GM21526 (cell line): ENCODE measurements around the gene SLC25A19.
A peak's percentile ranks its signal among the peaks of the same experiment; 100 is the strongest.
"Not testable (repeated sequence)": the region's sequence is repeated elsewhere in the genome, so short reads cannot be mapped to it uniquely, and the experiment has no call there.

Experiments used
- ATAC-seq: cut with Tn5 transposase; IDR thresholded peaks from one replicate; pipeline ENCODE4 v1.9.1; 2021; ENCODE audit warnings: moderate library complexity; ENCODE audit not compliant: unreplicated experiment, low FRiP score

Gene SLC25A19

GRCh38 chr17:75270218-75270965 lies 18.8 kb downstream of the SLC25A19 start:
- ATAC-seq, result peak; percentile 20

GRCh38 chr17:75269844-75270217 lies 19.4 kb downstream of the SLC25A19 start:
- ATAC-seq, result no peak

GRCh38 chr17:75267411-75268232 lies 21.6 kb downstream of the SLC25A19 start:
- no peak for ATAC-seq

GRCh38 chr17:75267153-75267410 lies 22.2 kb downstream of the SLC25A19 start:
- no peak for ATAC-seq

- no peak for ATAC-seq
Observed at GRCh38 chr17:75266316-75267152, 22.7 kb downstream of the SLC25A19 start.

- ATAC-seq, result no peak
Observed at GRCh38 chr17:75265614-75266315, 23.5 kb downstream of the SLC25A19 start.

- no peak for ATAC-seq
Observed at GRCh38 chr17:75263055-75263454, 26.2 kb downstream of the SLC25A19 start.

- ATAC-seq, result no peak
Observed at GRCh38 chr17:75262112-75262606, 27.1 kb downstream of the SLC25A19 start.

- peak; percentile 73 for ATAC-seq
Observed at GRCh38 chr17:75261336-75262111, 27.7 kb downstream of the SLC25A19 start, which contains the start of the genes GGA3 and MRPS7. TSS of gene GGA3 (minus strand) at chr17:75261606. CDS start at chr17:75261587, 19 bp downstream. TSS of gene MRPS7 (plus strand) at chr17:75261879. CDS start at chr17:75261901, 22 bp downstream.

GRCh38 chr17:75260641-75261335 lies 28.4 kb downstream of the SLC25A19 start:
- ATAC-seq, result peak; percentile 20

GRCh38 chr17:75257228-75257627 lies 32.0 kb downstream of the SLC25A19 start:
- ATAC-seq, result not testable (repeated sequence)

GRCh38 chr17:75255954-75256698 lies 33.1 kb downstream of the SLC25A19 start:
- ATAC-seq, result not testable (repeated sequence)

- ATAC-seq, result no peak
Observed at GRCh38 chr17:75252039-75252816, 37.0 kb downstream of the SLC25A19 start.

GRCh38 chr17:75250009-75250471 lies 39.2 kb downstream of the SLC25A19 start:
- peak; percentile 89 for ATAC-seq

- no peak for ATAC-seq
Observed at GRCh38 chr17:75249564-75249963, 39.7 kb downstream of the SLC25A19 start.

GRCh38 chr17:75246404-75246803 lies 42.8 kb downstream of the SLC25A19 start:
- ATAC-seq, result no peak

GRCh38 chr17:75245011-75245410 lies 44.2 kb downstream of the SLC25A19 start:
- ATAC-seq, result no peak
